Adrenal gland (tissue), 5 donors: Measurements from ENCODE around the gene DSTYK.

Experiments used
- CTCF ChIP-seq, 6 experiments: fragments of 450-650 bp in 4 of 6; fragments of 200-600 bp in 2 of 6; sonication (generic) in 1 of 6; IDR thresholded peaks; 1 replicate in 5 of 6; 2 replicates in 1 of 6; pipeline versions ENCODE4 v1.5.1 to v1.8.0; 2016 to 2021; ENCODE audit warnings: antibody characterized with exemption in 6 of 6, mild to moderate bottlenecking in 2 of 6, moderate library complexity in 1 of 6
- POLR2A ChIP-seq, 2 donors: fragments of 450-650 bp; IDR thresholded peaks; one replicate each; pipeline ENCODE4 v1.6.1; 2017; ENCODE audit warnings: antibody characterized with exemption in 2 of 2, mild to moderate bottlenecking in 2 of 2, moderate library complexity in 1 of 2
- donor health status: DM: no; HTN: no; CAD: no.

GRCh38 chr1:205122489-205122882 is 89.0 kb downstream of the DSTYK start:
- no peak for TF ChIP-seq CTCF (IDR thresholded peaks at IDR 0.05)
- no peak for TF ChIP-seq POLR2A (IDR thresholded peaks at IDR 0.05)
